ENCODE results near the gene PDZRN3.

GRCh38 chr3:73503781-73504180, 121.0 kb downstream of the PDZRN3 start:
- no peak for TF ChIP-seq POLR2A (IDR thresholded peaks at IDR 0.05)
- TF ChIP-seq CTCF (IDR thresholded peaks at IDR 0.05): no peak
- no peak for TF ChIP-seq POLR2AphosphoS5 (IDR thresholded peaks at IDR 0.05; ENCODE audit: insufficient read depth in 1 of 2, low read depth in 1 of 2)
